Gastroesophageal sphincter (tissue), 3 donors: Measurements from ENCODE around the gene CNTNAP5.

ENCODE experiments used
- CTCF ChIP-seq, 4 experiments: fragments of 200-600 bp in 2 of 4; fragments of 450-650 bp in 2 of 4; sonication (generic) in 1 of 4; IDR thresholded peaks; one replicate each; pipeline ENCODE4 v1.5.1; 2017 to 2019; ENCODE audit warnings: antibody characterized with exemption in 4 of 4, mild to moderate bottlenecking in 2 of 4, moderate library complexity in 2 of 4
- POLR2AphosphoS5 ChIP-seq: sonication (generic); formaldehyde crosslinking; IDR thresholded peaks from one replicate; pipeline ENCODE4 v1.6.1; 2017; ENCODE audit warnings: antibody characterized with exemption

- TF ChIP-seq CTCF (IDR thresholded peaks at IDR 0.05) (no peak), POLR2AphosphoS5 (no peak)
Measured at GRCh38 chr2:124533226-124533954, 508.3 kb downstream of the CNTNAP5 start.
